Measurements from ENCODE around the gene PTPRN. TPM values are rescaled to one million over a fixed set of nuclear protein-coding genes. Genes with fewer than 3 reads are reported as not detected.
"Not testable (repeated sequence)": the region's sequence is repeated elsewhere in the genome, so short reads cannot be mapped to it uniquely, and the experiment has no call there.

The PTPRN gene
- 1.1 and 1.7 TPM in 2 replicates for total RNA-seq (2014; rRNA removed; shearing (Covaris generic))

GRCh38 chr2:219309278-219309677 lies at the start of gene PTPRN:
Gene PTPRN (minus strand): TSS chr2:219309401. CDS start chr2:219309332, 69 bp downstream.
- no peak for DNase-seq (ENCODE audit: low read depth)

GRCh38 chr2:219358170-219359075 lies 49.2 kb upstream of the PTPRN start:
- no peak for DNase-seq (ENCODE audit: low read depth)

- no peak for DNase-seq (ENCODE audit: low read depth)
Observed at GRCh38 chr2:219356834-219357233, 47.6 kb upstream of the PTPRN start.

- DNase-seq (ENCODE audit: low read depth): no peak
Observed at GRCh38 chr2:219354582-219354981, 45.4 kb upstream of the PTPRN start.

GRCh38 chr2:219353129-219353528 lies 43.9 kb upstream of the PTPRN start:
- no peak for DNase-seq (ENCODE audit: low read depth)

- DNase-seq (ENCODE audit: low read depth): peak; percentile 64
Observed at GRCh38 chr2:219352448-219353023, 43.3 kb upstream of the PTPRN start.

- peak; percentile 52 for DNase-seq (ENCODE audit: low read depth)
Observed at GRCh38 chr2:219350710-219351221, 41.6 kb upstream of the PTPRN start.

GRCh38 chr2:219350215-219350614 lies 41.0 kb upstream of the PTPRN start:
- no peak for DNase-seq (ENCODE audit: low read depth)

GRCh38 chr2:219344751-219345430 lies 35.7 kb upstream of the PTPRN start:
- DNase-seq (ENCODE audit: low read depth): peak; percentile 25

GRCh38 chr2:219335373-219335786 lies 26.2 kb upstream of the PTPRN start:
- DNase-seq (ENCODE audit: low read depth): no peak

GRCh38 chr2:219334076-219334475 lies 24.9 kb upstream of the PTPRN start:
- no peak for DNase-seq (ENCODE audit: low read depth)

- DNase-seq (ENCODE audit: low read depth): no peak
Observed at GRCh38 chr2:219332542-219332941, 23.3 kb upstream of the PTPRN start, which contains the start of gene RESP18. Gene RESP18 (minus strand): TSS chr2:219332744.

GRCh38 chr2:219331560-219332213 lies 22.5 kb upstream of the PTPRN start:
- no peak for DNase-seq (ENCODE audit: low read depth)

- DNase-seq (ENCODE audit: low read depth): no peak
Observed at GRCh38 chr2:219327719-219328118, 18.5 kb upstream of the PTPRN start.

GRCh38 chr2:219325657-219326315 lies 16.6 kb upstream of the PTPRN start:
- DNase-seq (ENCODE audit: low read depth): no peak

GRCh38 chr2:219325136-219325535 lies 15.9 kb upstream of the PTPRN start:
- no peak for DNase-seq (ENCODE audit: low read depth)

GRCh38 chr2:219323434-219323833 lies 14.2 kb upstream of the PTPRN start:
- no peak for DNase-seq (ENCODE audit: low read depth)

- peak; percentile 46 for DNase-seq (ENCODE audit: low read depth)
Observed at GRCh38 chr2:219314804-219315468, 5.7 kb upstream of the PTPRN start.

GRCh38 chr2:219312683-219313263 lies 3.6 kb upstream of the PTPRN start:
- DNase-seq (ENCODE audit: low read depth): not testable (repeated sequence)

Data from M059J (cell line).